ENCODE data around the gene DRC7.
A peak's percentile ranks its signal among the peaks of the same experiment; 100 is the strongest.

Gene DRC7, protein sequence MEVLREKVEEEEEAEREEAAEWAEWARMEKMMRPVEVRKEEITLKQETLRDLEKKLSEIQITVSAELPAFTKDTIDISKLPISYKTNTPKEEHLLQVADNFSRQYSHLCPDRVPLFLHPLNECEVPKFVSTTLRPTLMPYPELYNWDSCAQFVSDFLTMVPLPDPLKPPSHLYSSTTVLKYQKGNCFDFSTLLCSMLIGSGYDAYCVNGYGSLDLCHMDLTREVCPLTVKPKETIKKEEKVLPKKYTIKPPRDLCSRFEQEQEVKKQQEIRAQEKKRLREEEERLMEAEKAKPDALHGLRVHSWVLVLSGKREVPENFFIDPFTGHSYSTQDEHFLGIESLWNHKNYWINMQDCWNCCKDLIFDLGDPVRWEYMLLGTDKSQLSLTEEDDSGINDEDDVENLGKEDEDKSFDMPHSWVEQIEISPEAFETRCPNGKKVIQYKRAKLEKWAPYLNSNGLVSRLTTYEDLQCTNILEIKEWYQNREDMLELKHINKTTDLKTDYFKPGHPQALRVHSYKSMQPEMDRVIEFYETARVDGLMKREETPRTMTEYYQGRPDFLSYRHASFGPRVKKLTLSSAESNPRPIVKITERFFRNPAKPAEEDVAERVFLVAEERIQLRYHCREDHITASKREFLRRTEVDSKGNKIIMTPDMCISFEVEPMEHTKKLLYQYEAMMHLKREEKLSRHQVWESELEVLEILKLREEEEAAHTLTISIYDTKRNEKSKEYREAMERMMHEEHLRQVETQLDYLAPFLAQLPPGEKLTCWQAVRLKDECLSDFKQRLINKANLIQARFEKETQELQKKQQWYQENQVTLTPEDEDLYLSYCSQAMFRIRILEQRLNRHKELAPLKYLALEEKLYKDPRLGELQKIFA

DNA sequence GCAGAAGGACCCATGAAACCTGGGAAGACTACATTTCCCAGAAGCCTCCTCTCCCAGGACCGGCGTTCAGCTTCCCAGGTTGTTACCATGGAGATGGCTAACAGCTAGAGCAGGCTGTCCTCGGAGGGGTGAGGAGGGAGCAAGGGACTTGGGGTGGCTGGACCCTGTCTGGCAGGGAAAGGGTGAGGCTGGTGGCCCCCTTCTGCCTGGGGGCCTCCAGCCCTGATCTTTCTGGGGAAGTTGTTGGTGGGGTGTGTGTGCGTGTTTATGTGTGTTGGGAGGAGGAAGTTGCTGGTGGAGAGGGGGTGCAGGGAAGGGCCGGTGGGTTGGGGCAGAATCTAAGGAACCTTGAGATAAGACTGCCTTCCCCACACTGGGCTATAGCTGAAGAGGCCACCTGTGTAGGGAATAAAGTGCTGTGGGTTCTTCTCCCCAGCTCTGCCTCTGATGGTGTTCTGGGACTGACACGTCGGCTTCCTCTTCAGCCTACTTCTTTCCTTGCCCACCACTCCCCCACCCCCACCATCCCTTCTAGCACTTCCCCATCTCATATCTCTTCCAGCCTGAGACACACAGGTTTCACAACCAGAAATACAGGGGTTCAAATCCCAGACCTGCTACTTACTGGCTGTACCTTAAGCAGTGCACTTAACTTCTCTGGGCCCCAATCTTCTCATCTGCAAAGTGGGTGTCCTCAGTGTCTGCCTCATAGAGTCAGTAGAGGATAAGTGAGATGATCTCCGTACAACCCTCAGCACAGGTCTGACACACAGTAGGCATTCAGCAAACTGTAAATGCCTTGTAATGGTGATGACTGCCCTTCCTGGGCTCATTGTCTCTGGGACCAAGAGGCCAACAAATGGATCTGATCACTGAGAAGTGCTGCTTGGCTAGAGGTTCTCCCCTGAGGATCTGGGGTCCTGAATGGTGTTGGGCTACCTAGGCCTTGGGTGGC lies at the start of gene DRC7:
TSS of gene DRC7 (plus strand) at position 82 of the 955 bp plus-strand sequence. CDS start 3,144 bp downstream, outside the sequence.
- peak; percentile 53 for DNase-seq

DNA sequence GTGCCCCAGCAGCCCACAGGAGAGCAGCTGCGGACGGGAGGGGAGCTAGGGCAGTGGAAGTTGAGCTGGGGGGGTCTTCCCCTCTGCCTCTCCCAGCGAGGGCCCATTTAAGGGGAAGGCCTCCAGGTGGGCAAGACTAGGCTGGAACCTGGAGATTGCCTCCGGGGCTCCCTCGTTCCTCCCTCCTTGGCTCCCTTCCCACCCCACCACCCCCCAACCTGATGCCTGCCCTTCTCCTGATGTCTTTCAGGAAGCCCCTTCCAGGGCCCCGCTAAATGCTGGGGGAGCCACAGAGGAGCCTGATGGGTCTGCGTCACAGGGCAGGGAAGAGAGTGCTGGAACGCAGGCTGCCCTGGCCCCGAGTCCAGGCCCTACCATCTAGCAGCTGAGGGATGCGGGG lies 49.4 kb upstream of the DRC7 start:
- DNase-seq, result no peak

DNA sequence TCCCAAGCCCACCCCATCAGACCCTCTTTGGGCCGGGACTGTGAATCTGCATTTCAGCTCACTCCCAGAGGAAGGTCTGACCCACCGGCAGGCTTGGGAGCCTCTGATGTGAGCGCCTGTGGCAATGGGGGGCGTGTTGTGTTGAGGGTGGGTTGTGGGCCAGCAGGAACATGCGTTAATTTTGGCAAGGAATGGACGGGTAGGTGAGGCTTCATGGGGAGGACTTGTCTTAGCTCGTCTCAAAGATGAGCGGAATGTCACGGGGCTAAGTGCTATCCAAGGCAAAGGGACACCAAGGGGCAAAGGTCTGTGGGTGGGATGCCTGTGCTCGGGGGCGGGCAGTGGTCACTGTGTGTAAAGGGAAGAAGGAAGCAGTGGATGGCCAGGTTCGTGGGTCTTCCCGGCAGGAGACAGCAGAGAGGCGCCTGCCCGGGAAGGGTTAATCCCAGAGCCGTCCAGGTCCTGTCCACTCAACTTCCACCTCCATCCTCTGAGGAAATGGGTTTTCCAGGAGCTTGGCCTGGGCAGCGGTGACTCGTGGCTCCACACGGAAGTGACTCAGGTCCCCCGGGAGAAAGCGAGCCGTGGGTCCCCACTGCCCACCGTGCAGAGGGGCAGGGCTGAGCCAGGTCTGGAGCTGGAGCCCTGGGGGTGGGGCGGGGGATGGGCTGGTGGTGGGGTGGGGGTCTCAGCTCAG lies 48.8 kb upstream of the DRC7 start:
- DNase-seq, result no peak

DNA sequence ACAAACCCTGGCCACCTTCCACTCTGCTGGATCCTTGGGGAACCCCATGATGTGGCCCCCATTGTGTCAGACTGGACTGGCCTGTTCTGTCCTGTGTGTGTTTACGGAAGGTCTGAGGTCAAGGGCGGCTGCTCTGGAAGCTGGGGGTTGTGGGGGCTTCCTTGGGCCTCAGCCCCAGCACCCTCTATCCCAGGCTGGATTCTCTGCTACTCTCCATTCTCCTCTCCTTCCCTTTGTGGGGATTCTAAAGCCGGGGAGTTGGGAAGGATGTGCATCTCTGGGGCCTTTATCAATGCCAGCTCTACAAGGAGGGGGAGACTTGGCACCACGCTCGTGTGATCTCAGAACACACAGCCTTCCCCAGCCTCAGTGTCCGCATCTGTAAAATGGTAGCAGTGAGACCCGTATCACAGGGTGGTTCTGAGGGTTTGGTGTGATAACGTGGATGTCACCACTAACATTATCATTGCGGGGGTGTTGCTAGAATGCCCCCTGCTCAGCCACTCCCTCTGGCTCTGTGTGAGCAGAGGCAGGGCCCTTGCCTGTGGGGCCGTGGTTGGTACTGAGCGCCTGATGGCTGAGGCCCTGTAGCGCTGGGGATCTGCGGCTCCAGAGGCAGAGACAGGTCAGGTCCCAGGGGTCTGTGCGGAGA lies 48.1 kb upstream of the DRC7 start:
- no peak for DNase-seq

DNA sequence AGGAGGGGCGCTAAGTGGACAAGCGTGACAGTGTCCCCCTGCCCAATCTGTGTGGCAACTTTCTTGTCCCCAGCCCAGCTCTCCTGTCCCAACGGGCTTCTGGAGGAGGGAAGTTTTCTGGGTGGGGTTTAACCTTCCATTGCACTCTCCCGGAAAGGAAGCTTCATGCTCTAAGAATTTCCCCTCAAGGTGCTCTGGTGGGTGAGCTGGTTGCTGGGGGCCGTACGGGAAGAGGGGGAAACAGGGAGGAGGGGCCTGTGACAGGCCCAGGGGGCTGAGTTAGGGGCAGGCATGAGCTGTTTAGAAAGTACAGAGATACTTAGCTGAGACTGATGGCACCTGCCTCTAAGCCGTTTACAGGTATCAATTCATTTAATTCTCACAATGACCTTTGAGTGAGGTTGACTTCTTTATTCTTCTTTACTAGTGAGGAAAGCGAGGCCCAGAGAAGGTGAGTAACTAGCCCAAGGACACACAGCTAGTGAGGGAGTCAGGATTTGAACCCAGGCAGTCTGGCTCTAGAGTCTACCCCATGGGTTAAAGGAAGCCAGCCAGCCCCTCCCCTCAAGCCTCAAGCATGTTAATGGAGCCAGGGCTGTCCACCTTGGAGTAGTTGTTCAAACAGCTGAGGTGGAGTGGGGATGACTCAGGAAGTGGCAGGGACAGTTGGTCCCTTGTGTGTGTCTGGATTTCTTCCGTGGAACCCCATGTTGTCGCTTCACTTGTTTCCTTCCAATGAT lies 47.3 kb upstream of the DRC7 start:
- DNase-seq, result no peak

DNA sequence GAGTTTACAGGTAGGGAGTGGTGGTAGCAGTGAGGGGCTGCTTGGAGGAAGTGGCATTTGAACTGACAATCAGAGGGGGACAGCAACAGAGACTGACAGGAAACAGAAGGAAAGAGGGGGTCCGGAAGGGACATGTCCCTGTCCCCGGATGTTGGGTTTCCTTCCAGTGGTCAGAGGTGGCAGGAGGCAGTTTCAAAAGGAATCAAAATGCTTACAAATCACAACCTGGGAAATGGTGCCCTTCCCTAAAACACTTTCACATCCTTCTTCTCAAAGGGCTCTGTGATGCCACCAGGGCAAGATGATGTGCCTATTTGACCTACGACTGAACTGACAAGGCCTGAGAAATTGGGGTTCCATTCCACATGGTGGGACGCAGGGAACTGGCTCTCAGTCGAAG lies 46.5 kb upstream of the DRC7 start:
- peak; percentile 28 for DNase-seq

DNA sequence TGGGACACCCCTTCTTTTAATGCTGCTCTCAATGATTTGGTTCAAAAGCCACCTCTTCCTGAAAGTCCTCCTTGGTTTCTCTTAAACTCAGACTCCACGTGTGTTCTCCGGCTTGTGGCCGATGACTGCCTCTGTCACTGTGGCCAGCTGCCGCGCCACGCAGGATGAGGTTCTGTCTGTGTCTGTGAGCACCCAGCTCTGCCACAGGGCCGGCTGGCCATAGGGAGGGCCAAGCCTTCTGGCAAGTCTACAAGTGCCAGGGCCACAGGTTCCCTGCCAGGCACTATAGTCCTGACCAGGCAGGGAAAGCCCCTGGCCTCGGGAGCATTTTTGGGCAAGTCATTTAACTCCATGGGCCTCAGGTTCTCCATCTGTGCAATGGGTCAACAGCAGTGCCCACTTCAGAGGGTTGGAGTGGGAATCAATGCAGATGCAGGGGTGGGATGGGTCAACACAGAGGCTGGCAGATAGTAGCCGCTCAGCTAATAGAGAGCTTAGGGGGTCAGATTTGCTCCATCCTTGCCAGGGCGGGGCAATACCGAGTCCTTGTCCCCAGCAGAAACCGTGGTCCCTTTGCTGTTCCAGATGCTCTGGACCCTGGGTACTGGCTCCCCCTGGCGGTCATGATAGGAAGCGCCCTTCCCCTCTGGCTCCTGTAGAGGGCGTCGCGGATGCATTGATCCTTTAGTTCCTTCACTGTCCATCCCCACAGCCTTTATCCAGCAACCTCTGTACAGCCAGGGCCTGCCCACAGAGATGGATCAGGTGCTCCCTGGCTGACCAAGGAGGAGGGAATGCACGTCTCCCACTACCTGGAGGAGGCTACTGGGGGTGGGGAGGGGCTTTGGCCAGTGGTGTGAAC lies 45.8 kb upstream of the DRC7 start:
- peak; percentile 90 for DNase-seq

DNA sequence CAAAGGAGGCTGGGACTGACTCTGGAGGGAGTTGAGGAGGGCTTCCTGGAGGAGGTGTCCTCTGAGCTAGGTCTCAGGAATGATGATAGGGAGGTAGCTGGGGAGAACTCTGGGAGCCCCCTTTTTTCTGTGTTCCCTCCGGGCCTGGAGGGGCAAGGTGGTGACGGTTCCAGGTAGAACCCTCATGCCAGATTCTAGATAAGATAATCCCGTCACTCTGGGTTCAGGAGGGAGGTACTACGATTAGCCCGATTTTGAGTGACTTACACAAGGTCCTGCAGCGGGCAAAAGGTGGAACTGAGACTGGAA lies 45.2 kb upstream of the DRC7 start:
- no peak for DNase-seq

DNA sequence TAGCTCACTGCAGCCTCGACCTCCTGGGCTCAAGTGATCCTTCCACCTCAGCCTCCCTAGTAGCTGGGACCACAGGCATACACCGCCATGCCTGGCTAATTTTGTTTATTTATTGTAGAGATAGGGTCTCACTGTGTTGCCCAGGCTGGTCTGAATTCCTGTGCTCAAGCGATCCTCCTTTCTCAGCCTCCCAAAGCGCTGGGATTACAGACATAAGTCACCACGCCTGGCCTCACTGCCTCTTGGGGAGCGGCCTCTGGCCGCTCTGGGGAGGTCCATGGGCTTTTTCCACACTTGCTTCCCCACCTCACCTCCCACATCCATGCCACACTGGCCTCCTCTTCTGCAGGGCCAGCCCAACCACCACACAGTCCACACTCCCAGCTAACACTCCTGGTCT lies 44.8 kb upstream of the DRC7 start:
- no peak for DNase-seq

DNA sequence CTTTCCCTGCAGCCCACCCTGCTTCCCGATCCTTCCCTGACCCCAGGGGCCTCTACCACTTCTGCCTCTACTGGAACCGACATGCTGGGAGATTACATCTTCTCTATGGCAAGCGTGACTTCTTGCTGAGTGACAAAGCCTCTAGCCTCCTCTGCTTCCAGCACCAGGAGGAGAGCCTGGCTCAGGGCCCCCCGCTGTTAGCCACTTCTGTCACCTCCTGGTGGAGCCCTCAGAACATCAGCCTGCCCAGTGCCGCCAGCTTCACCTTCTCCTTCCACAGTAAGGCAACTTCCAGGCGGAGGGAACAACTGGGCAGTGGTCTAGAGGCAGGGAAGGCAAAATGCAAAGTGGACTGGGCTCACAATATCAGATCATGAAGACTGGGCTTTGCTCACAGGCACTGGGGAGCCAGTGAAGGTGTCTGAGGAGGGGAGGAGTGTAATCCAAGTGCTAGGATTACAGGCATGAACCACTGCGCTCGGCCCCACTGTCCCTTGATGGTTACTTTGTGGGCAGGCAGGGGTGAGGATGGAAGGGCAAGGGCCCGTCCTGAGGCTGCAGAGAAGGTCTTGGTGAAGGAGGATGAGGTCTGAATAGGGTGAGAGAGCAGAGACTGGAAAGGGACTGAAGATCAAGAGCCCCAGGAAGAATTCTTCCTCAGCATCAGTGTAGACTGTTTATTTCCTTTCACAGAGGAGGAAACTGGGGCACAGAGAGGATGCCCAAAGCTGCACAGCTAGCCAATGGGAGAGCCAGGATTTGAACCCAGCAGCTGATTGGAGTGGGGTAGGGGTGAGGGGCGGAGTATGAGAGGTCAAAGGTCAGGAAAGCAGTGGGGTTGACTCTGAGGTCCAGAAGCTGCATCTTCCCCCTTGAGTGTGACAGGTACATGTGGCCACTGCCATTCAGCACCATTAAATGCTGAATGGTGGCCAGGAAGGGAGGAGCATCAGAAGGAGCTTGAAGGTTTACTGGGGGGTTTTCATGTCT lies 43.0 kb upstream of the DRC7 start:
- peak; percentile 48 for DNase-seq

DNA sequence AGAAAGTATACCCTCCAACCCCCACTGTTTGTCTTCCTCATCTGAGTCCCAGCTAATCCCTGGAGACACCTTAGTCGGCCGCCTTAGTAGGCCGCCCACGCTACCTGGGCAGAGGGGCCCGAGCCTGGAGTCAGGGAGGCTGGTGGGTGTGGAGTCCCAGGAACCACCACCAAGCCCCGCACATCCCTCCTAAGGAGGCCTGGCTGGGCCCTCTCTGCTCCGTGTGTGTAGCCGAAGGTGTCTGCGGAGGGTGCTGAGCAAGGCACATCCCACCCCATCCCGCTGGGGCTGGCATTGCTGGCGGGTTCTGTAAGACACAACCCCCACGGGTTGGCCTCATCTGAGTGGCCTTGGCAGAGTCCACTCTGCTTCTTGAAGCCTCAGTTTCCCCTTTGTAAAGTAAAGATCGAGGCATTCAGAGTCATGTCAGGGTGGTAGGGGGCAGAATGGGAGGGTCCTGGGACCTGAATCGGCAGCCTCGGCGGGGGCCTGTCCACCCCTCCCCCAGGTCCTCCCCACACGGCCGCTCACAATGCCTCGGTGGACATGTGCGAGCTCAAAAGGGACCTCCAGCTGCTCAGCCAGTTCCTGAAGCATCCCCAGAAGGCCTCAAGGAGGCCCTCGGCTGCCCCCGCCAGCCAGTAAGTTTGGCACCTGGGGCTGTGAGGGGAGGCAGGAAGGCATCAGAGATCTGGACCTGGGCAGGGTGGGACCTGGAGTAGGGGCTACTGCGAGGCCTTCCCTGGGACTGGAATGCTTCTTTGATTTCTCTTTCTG lies 41.7 kb upstream of the DRC7 start:
- DNase-seq, result no peak

DNA sequence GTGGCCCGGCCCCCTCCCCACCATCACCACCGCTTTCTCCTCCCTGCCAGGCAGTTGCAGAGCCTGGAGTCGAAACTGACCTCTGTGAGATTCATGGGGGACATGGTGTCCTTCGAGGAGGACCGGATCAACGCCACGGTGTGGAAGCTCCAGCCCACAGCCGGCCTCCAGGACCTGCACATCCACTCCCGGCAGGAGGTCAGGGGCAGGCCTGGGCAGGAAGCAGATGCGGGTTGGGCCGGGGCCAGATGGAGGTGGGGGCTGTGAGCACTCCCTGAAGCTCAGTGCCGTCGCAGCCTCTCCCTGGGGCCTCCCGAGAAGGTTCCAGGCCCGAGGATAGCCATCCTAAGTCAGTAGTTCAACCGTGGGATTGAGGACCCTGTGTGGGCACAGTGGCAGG lies 40.7 kb upstream of the DRC7 start:
- DNase-seq, result no peak

DNA sequence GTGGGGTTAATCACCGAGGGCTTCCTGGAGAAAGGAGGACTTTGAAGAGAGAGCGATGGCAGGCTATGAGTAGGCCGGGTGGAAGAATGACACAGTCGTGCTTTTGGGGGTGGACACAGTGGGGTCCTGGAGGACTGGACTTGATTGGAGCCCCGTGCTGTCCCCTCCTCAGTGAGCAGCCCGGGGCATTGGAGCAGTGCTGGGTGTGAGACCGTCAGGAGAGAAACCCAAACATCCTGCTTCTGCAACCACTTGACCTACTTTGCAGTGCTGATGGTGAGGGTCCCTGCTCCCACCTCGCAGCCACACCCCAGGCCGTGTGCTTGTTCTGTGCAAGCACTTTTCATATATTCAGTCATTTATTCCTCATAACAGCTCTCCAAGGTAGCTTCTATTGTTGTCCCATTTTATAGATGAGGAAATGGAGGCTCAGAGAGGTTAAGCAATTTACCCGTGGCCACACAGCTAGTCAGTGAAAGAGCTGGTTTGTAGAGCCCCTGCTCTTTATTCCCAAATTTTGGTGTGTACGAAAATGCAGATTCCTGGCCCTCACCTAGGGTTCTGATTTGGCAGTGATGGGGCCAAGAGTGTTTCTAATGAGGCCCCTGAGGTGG lies 38.2 kb upstream of the DRC7 start:
- DNase-seq, result no peak

DNA sequence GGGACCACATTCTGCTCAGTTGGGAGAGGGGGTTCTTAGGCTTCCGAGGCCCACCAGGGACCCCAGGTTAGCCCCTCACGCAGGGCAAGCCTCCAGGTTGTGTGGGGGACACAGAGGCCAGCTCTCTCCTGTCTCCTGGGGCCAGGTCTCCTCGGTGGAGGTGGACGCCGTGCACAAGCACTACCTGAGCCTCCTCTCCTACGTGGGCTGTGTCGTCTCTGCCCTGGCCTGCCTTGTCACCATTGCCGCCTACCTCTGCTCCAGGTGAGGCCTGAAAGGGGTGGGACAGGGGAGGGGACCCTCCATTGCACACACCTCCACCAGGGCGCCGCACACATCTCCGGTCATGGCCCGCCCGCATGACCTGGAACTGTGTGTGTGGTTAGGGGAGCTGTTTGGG lies 37.4 kb upstream of the DRC7 start:
- DNase-seq, result no peak

DNA sequence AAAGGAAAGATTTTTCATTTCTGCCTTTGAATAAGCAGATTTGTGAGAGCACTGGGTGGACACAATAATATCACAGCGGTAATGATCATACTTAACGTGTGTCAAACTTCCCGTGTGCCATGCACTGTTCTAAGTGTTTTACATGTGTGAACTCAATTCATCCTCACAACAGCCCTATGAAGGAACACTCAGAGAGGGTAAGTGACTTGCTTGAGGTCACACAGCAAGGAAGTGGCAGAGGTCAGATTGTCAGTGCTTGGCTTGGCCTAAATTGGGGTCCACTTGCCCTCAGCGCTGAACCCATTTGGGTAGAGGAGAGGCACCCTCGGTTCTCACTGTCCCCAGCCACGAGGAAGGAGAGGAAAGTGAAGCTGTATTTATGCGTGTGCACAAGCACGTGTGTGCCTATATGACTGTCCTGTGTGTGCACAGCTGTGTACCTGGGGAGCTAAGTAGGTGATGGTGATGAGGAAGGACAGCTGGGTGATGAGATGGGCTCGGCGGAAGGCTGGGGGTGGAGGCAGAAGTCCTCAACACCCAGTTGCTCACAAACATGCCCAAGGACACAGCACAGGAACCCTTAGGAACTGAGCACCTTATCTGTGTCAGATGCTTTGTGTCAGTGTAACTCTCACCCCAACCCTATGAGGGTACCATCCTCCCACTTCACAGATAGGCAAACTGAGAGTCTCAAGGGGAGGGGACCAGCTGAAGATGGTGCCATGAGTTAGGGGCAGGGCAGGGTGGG lies 36.3 kb upstream of the DRC7 start:
- DNase-seq, result no peak

DNA sequence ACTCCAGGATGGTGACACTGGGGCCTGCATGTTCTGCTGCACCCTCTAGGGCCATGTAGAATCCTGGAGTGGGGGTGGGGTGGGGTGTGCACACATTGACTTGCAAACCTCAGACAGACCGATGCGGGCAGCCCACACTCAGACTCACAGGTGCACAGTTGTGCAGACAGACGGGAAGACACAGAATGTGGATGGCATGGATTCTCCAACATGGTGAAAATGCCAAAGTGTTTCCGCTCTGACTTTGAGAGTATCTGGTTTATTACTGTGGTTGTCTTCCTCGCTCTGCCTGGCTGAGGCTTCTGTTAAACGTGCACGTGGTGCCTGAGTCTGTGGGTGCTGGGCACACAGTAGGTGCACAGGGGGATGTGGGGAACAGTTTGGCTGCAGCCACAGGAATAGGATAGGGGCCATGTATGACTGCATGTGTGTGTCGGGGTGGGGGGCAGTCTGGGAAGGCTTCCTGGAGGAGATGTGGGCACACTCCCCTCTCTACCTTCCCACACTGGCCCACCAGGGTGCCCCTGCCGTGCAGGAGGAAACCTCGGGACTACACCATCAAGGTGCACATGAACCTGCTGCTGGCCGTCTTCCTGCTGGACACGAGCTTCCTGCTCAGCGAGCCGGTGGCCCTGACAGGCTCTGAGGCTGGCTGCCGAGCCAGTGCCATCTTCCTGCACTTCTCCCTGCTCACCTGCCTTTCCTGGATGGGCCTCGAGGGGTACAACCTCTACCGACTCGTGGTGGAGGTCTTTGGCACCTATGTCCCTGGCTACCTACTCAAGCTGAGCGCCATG lies 35.5 kb upstream of the DRC7 start:
- DNase-seq, result no peak
